GM23248 (cell line): ENCODE data around the gene NUDT9. TPM values are rescaled to one million over a fixed set of nuclear protein-coding genes. Genes with fewer than 3 reads are reported as not detected.
"Not testable (repeated sequence)": the region's sequence is repeated elsewhere in the genome, so short reads cannot be mapped to it uniquely, and the experiment has no call there.

Experiments used
- DNase-seq: peaks from one replicate; pipeline ENCODE4 v3.0.0-alpha.2; 2015
- H2AFZ ChIP-seq: fragments of 200-600 bp; sonication (generic); 2 replicates; pipeline ENCODE4 v1.6.1; 2016; ENCODE audit warnings: antibody characterized with exemption
- H3F3A ChIP-seq: fragments of 200-600 bp; sonication (generic); 2 replicates; pipeline ENCODE4 v1.6.1; 2016; ENCODE audit warnings: mild to moderate bottlenecking, antibody characterized with exemption, mixed run types; ENCODE audit not compliant: insufficient read depth
- H3K27ac ChIP-seq: fragments of 200-600 bp; sonication (generic); 2 replicates; pipeline ENCODE4 v1.5.1; 2016; ENCODE audit warnings: mild to moderate bottlenecking
- H3K27me3 ChIP-seq: fragments of 200-600 bp; sonication (generic); replicated peaks from 2 replicates; pipeline ENCODE4 v1.6.1; 2016; ENCODE audit warnings: mild to moderate bottlenecking; ENCODE audit not compliant: insufficient read depth
- H3K36me3 ChIP-seq: fragments of 200-600 bp; sonication (generic); 2 replicates; pipeline ENCODE4 v1.6.1; 2016; ENCODE audit warnings: low read depth, mild to moderate bottlenecking
- H3K4me1 ChIP-seq: fragments of 200-600 bp; sonication (generic); 2 replicates; pipeline ENCODE4 v1.6.1; 2016; ENCODE audit warnings: mild to moderate bottlenecking; ENCODE audit not compliant: insufficient read depth
- H3K4me2 ChIP-seq: fragments of 200-600 bp; sonication (generic); one replicate; pipeline ENCODE4 v1.6.1; 2016; ENCODE audit warnings: mild to moderate bottlenecking; ENCODE audit not compliant: unreplicated experiment
- H3K4me3 ChIP-seq: fragments of 200-600 bp; sonication (generic); 2 replicates; pipeline ENCODE4 v1.5.1; 2016; ENCODE audit warnings: mild to moderate bottlenecking
- H3K79me2 ChIP-seq: fragments of 200-600 bp; sonication (generic); 2 replicates; pipeline ENCODE4 v1.6.1; 2016; ENCODE audit warnings: mild to moderate bottlenecking; ENCODE audit not compliant: insufficient read depth
- H3K9ac ChIP-seq: fragments of 200-600 bp; sonication (generic); 2 replicates; pipeline ENCODE4 v1.6.1; 2016; ENCODE audit warnings: mild to moderate bottlenecking
- H3K9me2 ChIP-seq: fragments of 200-600 bp; sonication (generic); 2 replicates; pipeline ENCODE4 v1.6.1; 2016; ENCODE audit warnings: mixed run types, mild to moderate bottlenecking, moderate library complexity; ENCODE audit not compliant: insufficient read depth
- H3K9me3 ChIP-seq: fragments of 200-600 bp; sonication (generic); one replicate; pipeline ENCODE4 v1.6.1; 2017; ENCODE audit warnings: low read depth
- H4K20me1 ChIP-seq: fragments of 200-600 bp; sonication (generic); 2 replicates; pipeline ENCODE4 v1.6.0; 2016; ENCODE audit not compliant: insufficient read depth
- EZH2 ChIP-seq: fragments of 200-600 bp; sonication (generic); IDR thresholded peaks from 2 replicates; pipeline ENCODE4 v1.6.1; 2018; ENCODE audit warnings: antibody characterized with exemption, mild to moderate bottlenecking; ENCODE audit not compliant: insufficient read depth, poor library complexity, severe bottlenecking
- EZH2phosphoT487 ChIP-seq: fragments of 200-600 bp; sonication (generic); IDR thresholded peaks from 2 replicates; pipeline ENCODE4 v1.6.1; 2018; ENCODE audit warnings: antibody characterized with exemption, moderate library complexity, mild to moderate bottlenecking, low read depth; ENCODE audit not compliant: insufficient read depth
- WGBS, 2 experiments: methylation state at CpG; one replicate each; pipeline ENCODE4 v1.1.6; 2015 to 2017; ENCODE audit warnings: low lambda C conversion rate in 2 of 2, low coverage in 1 of 2; ENCODE audit errors: missing lambda C conversion rate in 2 of 2; 5-methylcytosine and 5-hydroxymethylcytosine counted together
- in situ Hi-C: fragments of 300-500 bp; cut with MboI; formaldehyde crosslinking; loops from 2 replicates; pipeline ENCODE4 v1.15.0; 2020
- polyA plus RNA-seq: library from polyadenylated mRNA; unstranded; fragments of >200 nt; fragmentation: Nextera tagmentation; extraction: Ambion mirVana; gene quantifications from 2 replicates; pipeline ENCODE4 v1.2.1, GENCODE V29; 2016
- total RNA-seq: library from RNA; depleted of rRNA; stranded (reverse); fragments of >200 nt; shearing (Covaris generic); gene quantifications from 2 replicates; pipeline ENCODE4 v1.2.3, GENCODE V29; 2014

NUDT9 gene
- total and polyA plus RNA-seq, 2 experiments from 2014 or later, result 11.2 to 34.8 TPM

DNA sequence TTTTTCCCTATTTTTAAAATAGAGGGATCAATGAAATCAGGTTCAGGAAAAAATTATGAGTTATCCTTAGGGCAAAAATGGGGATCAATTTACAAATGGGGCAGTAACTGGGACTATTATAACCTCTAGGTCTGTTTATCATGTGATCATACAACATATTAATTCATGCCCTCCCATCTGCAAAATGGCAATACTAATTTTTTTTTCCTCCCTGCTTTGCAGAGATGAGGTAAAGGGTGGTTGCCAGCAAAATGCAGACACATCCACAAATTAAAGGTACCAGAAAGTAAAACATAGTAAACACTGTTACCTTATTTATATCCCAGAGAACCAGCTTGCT lies 31.9 kb upstream of the NUDT9 start:
- Histone ChIP-seq H3K9me2 (no peaks in the 10 kb centered on the region), H4K20me1 (no peaks in the 10 kb centered on the region), H2AFZ (peak overlapping the region; percentile 96), H3K9ac (peak overlapping the region; percentile 90), H3K4me1 (peaks cover 11% of the 10 kb centered on the region), H3K4me2 (peak overlapping the region; percentile 91), H3K27me3 (no peaks in the 10 kb centered on the region), H3K4me3 (peak overlapping the region; percentile 90), H3K27ac (peak overlapping the region; percentile 83), H3K9me3 (no peaks in the 10 kb centered on the region), H3K79me2 (peaks cover 51% of the 10 kb centered on the region), H3F3A (peaks cover 6% of the 10 kb centered on the region; the same call in 1 of the 2 replicates), H3K36me3 (no peaks in the 10 kb centered on the region)
- in situ Hi-C loops, result no loop called here
- no peak for DNase-seq
- no peak for TF ChIP-seq EZH2
- TF ChIP-seq EZH2phosphoT487, result no peak

- peak; percentile 98 for DNase-seq
These were observed 31.3 kb upstream of the NUDT9 start, which contains the start of gene HSD17B11 for GRCh38 chr4:87390891-87391575. Gene HSD17B11, minus strand, starts transcription at chr4:87391188. Its CDS starts 118 bp downstream, at chr4:87391070.

GRCh38 chr4:87391576-87392054 lies 30.8 kb upstream of the NUDT9 start:
- Histone ChIP-seq H3F3A (peaks cover 6% of the 10 kb centered on the region; the same call in 1 of the 2 replicates), H3K4me1 (peaks cover 11% of the 10 kb centered on the region), H3K9me3 (no peaks in the 10 kb centered on the region), H3K4me2 (peak overlapping the region; percentile 95), H2AFZ (peak overlapping the region; percentile 96), H3K9me2 (no peaks in the 10 kb centered on the region), H3K27me3 (no peaks in the 10 kb centered on the region), H3K36me3 (no peaks in the 10 kb centered on the region), H4K20me1 (no peaks in the 10 kb centered on the region), H3K4me3 (peak overlapping the region; percentile 90), H3K27ac (peak overlapping the region; percentile 83), H3K79me2 (peaks cover 41% of the 10 kb centered on the region), H3K9ac (peak overlapping the region; percentile 90)
- in situ Hi-C loops, result no loop called here
- no peak for TF ChIP-seq EZH2phosphoT487
- no peak for TF ChIP-seq EZH2
- DNase-seq, result peak; percentile 39
- 2% methylated on average over 16 of the region's 16 CpGs for WGBS, 2 experiments

More at GRCh38 chr4:87390891-87391575, 31.3 kb upstream of the NUDT9 start, which contains the start of gene HSD17B11:
- Histone ChIP-seq H2AFZ (peak within 1 kb of the TSS; percentile 96), H3K4me1 (peaks cover 11% of the 10 kb centered on the region), H3K4me2 (peak within 1 kb of the TSS; percentile 95), H3K9me2 (no peaks in the 10 kb centered on the region), H3F3A (peaks cover 6% of the 10 kb centered on the region; the same call in 1 of the 2 replicates), H4K20me1 (no peaks in the 10 kb centered on the region), H3K27me3 (no peaks in the 10 kb centered on the region), H3K9me3 (no peaks in the 10 kb centered on the region), H3K36me3 (no peaks in the 10 kb centered on the region), H3K4me3 (peak within 1 kb of the TSS; percentile 90), H3K79me2 (peaks cover 47% of the 10 kb centered on the region), H3K27ac (peak within 1 kb of the TSS; percentile 83), H3K9ac (peak within 1 kb of the TSS; percentile 90)
- in situ Hi-C loops, result no loop called here
- no peak for TF ChIP-seq EZH2phosphoT487
- TF ChIP-seq EZH2, result no peak
- WGBS, 2 experiments, result 1 to 2% methylated on average over 32 of the region's 32 CpGs

DNA sequence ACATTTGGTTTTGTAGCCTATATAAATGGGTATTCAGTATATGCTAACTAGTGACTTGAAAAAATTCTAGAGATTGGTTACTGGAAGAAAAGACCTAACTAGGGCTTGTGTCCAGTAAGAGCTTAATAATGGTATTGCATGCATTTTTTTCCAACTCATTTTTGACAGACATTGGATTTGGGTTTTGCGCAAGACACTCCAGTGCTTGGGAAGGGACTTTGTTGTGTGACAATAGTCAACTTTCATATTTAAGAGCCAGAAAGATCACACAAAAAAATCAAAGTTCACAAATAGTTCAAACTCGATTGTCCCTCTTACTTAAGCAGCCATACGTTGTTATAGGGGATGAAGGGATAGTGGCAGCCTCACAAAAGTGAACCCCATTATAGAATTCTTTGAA lies 30.2 kb upstream of the NUDT9 start:
- H3K36me3 ChIP-seq, result no peaks in the 10 kb centered on the region
- no peak for TF ChIP-seq EZH2
- peaks cover 6% of the 10 kb centered on the region; the same call in 1 of the 2 replicates for H3F3A ChIP-seq
- peaks cover 11% of the 10 kb centered on the region for H3K4me1 ChIP-seq
- H2AFZ ChIP-seq, result peak overlapping the region; percentile 96
- peak overlapping the region; percentile 95 for H3K4me2 ChIP-seq
- H3K27ac ChIP-seq, result no peak overlapping the region
- in situ Hi-C loops, result no loop called here
- no peaks in the 10 kb centered on the region for H3K27me3 ChIP-seq
- peaks cover 36% of the 10 kb centered on the region for H3K79me2 ChIP-seq
- H3K9me2 ChIP-seq, result no peaks in the 10 kb centered on the region
- no peaks in the 10 kb centered on the region for H3K9me3 ChIP-seq
- WGBS, 2 experiments, result 97 to 98% methylated on average over 3 of the region's 3 CpGs
- no peaks in the 10 kb centered on the region for H4K20me1 ChIP-seq
- peak overlapping the region; percentile 90 for H3K4me3 ChIP-seq
- DNase-seq, result no peak
- H3K9ac ChIP-seq, result peak overlapping the region; percentile 90

DNA sequence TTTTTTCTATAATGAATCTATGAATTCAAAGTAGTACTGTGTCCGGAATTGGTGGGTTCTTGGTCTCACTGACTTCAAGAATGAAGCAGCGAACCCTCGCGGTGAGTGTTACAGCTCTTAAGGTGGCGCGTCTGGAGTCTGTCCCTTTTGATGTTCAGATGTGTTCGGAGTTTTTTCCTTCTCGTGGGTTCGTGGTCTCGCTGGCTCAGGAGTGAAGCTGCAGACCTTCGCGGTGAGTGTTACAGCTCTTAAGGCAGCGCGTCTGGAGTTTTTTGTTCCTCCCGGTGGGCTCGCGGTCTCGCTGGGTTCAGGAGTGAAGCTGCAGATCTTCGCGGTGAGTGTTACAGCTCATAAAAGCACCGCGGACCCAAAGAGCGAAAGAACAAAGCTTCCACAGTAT lies 27.3 kb upstream of the NUDT9 start:
- H3F3A ChIP-seq, H3K4me3 ChIP-seq, H3K9me2 ChIP-seq, H3K9me3 ChIP-seq, H3K27ac ChIP-seq, H3K79me2 ChIP-seq, H3K9ac ChIP-seq, H3K4me2 ChIP-seq, H3K4me1 ChIP-seq, in situ Hi-C loops, H4K20me1 ChIP-seq, H2AFZ ChIP-seq, H3K36me3 ChIP-seq, DNase-seq, H3K27me3 ChIP-seq: not testable (repeated sequence)
- WGBS, 2 experiments, result 89% methylated on average over 23 of the region's 23 CpGs

GRCh38 chr4:87395851-87396250 lies 26.5 kb upstream of the NUDT9 start:
- H2AFZ ChIP-seq, DNase-seq, in situ Hi-C loops, H3K4me2 ChIP-seq, H3K4me1 ChIP-seq, H3F3A ChIP-seq, H4K20me1 ChIP-seq, H3K79me2 ChIP-seq, H3K9ac ChIP-seq, H3K9me2 ChIP-seq, H3K27ac ChIP-seq, H3K27me3 ChIP-seq, H3K4me3 ChIP-seq, H3K36me3 ChIP-seq, H3K9me3 ChIP-seq: not testable (repeated sequence)
- WGBS, 2 experiments, result 65 to 89% methylated on average over 10 to 17 of the region's 20 CpGs
